Posterior vena cava (tissue), 2 donors: Measurements from ENCODE around the gene HDAC7. TPM values are rescaled to one million over a fixed set of nuclear protein-coding genes. Genes with fewer than 3 reads are reported as not detected.

Experiments used
- DNase-seq: peaks from one replicate; pipeline ENCODE4 v3.0.0-alpha.2; 2020; ENCODE audit warnings: low spot score
- intact Hi-C, 2 donors: fragments of 100-400 bp; cut with DNase I; formaldehyde crosslinking; loops; one replicate each; pipeline versions ENCODE4 v1.14.1 to v1.14.2; 2022 to 2023
- total RNA-seq, 2 donors: library from RNA; stranded (reverse); fragmentation: NEBNext Ultra II Directional; extraction: Animal tissue kit (Norgen Biotek cat#: 25700); gene quantifications; one replicate each; pipeline ENCODE4 v1.2.1, GENCODE V29; 2021
- donor health status: DM: yes; HTN: yes; CAD: no.
- donor health status: DM: yes; HTN: yes; CAD: no.

HDAC7 gene
- total RNA-seq, 2 donors from 2014 or later = 111 to 126 TPM

DNA sequence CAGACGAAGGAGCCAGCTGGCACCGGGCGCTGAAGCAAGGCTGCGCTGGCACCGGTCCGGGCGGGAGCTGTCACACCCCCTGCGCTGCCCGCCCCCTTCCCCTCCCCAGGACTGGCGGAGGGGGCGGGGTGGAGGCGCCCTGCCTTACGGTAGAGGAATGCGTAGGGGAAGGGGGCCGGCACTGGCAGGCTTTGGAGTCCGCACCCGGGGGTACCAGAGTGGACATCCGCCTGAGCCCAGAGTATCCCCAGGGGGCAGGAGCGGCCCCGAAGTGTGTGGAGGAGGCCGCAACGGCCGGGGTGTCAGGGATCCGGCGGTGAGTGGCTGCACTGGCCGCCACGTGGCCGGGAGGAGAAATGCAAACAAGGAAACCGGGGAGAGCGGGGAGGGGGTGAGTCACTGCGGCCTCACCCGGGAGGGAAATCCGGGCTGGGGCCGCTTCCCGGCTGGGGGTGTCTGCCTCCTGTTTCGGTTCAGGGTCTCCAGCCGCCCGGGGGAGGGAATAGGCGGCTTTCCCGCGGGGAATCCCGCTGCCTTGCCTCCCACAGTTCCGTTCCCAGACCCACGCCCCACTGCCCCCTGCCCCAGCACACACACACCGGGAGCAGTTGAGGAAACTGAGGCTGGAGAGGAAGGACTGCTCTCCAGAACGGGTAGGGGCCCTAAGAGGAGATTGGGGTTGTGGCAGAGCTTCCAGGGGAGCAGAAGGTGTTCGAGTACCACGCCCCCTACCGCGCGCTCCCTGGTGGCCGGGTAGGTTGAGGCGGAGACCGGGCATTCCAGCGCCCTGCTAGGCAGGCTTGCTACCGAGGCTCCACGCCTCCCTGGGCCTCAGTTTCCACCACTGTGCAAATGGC, 60.6 kb downstream of the HDAC7 start, which contains the start of gene RAPGEF3:
Gene RAPGEF3, minus strand, starts transcription at position 47 of the 857 bp plus-strand sequence. CDS start 324 bp downstream, outside the sequence.
- intact Hi-C loops = loop anchor here in 1 of 2 donors (1.0 kb wide), 1 partner anchor 43 kb away; no protein-coding TSS in a partner anchor
- peak; percentile 94 for DNase-seq

DNA sequence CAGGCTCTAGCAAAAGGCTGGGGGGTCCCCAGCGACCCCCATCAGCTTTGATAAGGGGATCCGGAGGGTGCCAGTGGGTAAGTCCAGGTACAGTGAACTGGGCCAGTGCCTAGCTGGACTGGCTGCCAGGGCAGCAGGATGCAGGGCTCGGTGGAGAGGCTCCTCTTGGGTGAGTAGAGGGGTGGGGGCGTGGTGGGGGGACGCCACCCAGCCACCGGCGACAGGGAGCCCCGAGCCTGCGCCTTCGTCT, 61.2 kb downstream of the HDAC7 start:
- intact Hi-C loops = no loop called here
- DNase-seq = no peak

DNA sequence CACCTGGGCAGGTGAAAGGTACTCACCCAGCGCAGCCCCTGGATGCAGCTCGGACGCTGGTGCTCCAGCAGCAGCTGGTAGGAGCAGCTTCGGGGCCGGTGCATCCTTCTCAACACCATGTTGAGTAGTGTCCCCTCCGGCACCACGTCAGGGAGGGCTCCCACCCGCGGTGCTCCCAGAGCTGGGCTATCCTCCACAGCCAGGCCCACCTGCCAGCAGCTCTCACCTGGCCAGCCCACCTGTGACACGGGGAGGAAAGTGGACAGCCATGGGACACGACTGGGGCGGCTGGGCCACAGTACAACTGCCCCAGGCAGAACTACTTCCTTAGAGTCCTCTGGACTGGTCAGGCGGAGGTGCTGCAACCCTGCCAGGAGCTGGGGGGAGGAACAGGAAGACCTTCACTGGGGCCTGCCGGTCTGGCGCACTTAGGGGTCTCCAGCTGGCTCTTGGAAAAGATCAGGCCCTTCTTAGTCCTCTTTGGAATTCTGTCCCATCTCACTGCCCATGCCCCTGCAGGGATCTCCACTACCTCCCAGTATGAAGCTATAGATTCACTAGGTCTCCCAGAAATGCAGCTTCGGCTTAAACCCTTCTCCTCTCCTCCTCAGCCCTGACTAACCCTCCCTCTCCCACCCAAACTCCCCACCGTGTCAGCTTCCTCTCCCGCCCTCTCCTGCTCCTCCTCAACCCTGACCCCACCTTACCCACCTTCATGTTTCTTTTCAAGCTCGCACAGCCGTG, 61.7 kb downstream of the HDAC7 start:
- intact Hi-C loops = no loop called here
- DNase-seq = no peak

DNA sequence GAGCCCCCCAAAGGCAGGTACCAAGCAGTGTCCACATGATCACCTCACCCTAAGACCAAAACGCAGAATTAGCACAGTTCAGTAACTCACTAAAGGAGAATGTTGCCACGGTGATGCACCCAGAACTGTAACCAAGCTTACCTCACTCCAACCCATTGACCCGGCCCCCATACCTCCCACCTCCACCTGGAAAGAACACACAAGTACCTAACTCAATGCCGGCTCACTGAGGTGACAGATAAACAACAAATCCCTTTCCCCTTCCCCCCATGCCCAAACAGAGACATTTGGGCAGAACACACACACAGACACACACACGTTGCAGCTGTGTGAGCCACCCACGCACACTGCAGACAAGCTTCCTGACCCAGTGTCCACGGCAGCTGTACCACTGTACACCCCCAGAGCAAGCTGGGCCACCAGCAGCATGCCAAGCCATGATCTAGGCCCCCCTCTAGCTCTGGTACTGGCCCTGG, 62.3 kb downstream of the HDAC7 start:
- intact Hi-C loops = no loop called here
- DNase-seq = no peak

DNA sequence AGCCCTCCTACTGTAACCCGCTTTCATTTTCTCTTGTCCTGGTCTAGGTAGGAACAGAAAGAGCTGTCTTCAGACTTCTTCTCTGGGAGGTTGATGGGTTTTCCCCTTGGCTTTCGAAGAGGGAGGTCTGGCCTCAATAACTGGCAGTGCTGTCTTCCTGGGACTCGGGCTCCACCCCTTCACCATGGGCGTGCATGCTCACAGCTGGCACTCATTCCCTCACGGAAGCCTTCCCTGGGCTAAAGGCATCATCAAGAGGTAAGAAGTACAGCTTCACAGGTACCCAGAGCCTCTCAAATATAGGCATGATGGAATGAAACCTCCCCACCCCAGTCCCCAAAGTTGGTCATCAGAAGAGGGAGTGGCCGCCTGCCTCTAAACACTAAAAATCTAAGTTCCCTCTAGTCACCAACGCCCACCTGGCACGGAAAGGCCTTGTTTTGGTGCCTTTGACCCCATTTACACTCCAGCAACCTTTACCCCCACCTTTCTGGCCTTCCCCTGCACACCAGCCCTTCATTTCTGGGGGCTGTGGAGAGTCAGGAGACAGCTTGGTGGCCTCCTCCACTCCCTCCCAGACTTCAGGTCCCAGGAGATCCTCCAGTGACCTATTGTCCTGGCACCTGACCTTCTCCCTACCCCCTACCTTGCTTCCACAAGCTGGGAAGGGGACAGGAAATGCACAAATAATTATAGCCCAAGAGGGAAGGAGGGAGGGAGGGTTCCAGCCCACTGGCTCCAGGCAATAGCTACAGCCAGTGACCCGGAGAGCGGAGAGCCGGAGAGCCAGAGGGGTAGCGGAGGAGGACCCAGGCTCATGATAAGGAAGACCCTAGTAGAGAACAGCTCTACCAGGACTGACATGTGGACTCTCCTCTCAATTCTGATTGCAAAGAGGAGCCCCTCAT, 63.8 kb downstream of the HDAC7 start:
- intact Hi-C loops = no loop called here
- DNase-seq = no peak

DNA sequence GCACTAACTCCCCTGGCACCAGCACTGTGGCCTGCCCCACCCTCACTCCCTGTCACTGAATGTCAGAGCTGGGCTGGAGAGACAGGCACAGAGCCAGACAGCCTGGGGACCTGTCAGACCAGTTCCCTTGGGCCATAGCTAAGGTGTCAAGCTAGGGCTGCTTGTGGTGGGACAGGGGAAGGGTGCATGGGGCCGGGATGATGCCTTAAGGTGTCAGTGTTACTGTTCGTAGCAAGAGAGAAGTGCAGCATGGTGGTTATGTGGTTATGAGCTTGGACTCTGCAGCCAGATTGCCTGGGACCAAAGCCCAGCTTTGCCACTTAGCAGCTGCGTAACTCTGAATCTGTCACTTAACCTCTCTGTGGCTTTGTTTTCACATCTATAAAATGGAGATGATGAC, 64.8 kb downstream of the HDAC7 start:
- intact Hi-C loops = no loop called here
- DNase-seq = no peak

DNA sequence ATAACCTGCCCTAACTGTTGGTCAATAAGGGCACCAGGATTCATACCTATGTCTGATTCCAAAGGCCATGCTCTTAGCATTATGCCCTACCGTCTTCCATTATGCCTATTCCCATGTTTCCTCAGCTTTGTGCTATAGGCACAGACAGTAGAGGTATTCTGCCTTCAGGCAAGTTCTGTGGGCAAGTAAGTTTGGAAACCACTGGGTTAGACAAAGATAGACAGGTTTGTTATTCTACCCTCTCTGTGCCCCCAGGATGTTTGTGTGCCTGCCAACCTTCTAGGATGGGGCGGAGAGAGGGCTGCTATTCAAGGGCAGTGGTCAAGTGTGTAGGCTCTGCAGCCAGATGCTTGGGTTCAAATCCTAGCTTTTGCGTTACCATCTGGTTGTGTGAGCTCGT, 65.6 kb downstream of the HDAC7 start:
- intact Hi-C loops = no loop called here

DNA sequence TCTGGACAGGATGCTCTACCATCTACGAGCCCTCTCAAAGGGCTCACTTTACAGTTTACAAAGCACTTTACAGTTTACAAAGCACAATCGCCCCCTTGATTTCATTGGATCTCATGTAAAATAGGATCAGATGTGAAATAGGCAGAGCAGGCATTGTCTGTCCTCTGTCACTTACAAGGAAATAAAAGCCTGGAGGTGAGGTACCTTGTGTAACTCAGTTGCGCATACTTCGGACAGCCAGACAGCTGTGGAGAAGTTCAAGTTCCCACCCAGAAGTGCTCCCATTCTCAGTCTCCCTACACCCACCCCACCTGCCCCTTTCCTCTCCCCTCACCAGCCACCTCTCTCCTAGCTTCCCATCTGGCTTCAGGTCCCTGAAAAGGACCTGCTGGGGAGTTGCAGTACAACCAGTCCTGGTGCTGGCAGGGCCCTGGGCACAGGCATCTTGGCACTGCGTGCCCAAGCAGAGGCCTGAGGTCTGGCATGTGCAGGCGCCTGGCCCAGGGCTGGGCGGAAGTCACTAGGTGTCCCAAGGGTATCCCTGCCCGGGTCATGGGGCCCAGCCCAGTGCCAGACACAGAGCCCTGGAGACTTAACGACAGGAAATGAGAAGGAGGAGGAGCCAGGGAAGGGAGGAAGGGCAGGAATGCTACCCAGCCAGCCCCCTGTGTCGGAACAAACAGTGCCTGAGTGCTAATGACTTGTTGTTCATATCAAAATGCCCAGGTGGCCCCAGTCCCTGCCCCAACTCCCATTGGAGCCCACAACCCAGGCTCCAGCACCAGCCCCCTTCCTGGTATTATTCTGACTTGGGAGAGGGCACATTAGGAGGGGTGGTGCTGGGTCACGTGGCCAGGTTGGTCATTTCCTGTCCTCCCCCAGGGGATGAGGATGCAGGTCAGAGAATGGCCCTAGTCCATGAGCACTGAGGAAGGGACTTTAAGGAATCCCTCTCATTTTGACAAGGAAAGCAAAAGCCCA, 66.4 kb downstream of the HDAC7 start:
- intact Hi-C loops = no loop called here
- DNase-seq = no peak

More for the DNA sequence above, 65.6 kb downstream of the HDAC7 start:
- DNase-seq = no peak

DNA sequence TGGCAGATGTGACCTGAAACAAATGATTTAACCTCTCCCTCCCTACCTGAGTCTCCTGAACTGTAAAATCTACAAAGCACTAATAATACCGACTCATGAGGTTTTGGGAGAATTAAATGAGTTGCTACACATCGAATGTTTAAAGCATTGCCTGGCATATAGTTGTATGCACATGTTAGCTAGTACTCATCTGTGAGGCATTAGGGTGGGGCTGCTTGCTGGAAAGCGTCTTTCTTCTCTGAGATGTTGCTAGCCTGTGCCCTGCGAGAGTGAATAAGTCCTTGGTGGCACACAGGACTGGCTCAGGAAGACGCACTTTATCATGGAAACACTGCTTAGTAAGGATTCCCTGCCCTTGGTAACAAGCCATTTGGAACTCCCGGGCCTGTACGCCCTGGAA, 67.2 kb downstream of the HDAC7 start:
- no peak for DNase-seq
- intact Hi-C loops = no loop called here

DNA sequence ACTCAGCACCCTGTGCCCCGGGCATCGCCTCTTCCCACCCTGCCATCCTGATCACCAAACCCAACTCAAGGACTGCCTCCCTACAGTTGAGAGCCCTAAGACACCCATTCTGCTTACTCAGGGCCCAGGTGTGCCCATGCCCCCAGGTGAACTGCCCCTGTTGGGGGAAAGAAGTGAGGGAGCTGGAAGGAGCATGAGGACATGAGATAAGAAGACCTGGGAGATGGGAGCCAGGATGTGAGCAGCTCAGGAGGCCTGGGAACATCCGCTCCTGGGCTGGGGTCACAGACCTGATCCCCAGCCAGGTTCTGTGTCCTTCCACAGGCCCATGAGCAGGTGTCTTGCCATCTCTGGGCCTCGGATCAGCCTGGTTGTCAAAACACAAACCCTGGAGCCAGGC, 67.6 kb downstream of the HDAC7 start:
- intact Hi-C loops = no loop called here
- no peak for DNase-seq

DNA sequence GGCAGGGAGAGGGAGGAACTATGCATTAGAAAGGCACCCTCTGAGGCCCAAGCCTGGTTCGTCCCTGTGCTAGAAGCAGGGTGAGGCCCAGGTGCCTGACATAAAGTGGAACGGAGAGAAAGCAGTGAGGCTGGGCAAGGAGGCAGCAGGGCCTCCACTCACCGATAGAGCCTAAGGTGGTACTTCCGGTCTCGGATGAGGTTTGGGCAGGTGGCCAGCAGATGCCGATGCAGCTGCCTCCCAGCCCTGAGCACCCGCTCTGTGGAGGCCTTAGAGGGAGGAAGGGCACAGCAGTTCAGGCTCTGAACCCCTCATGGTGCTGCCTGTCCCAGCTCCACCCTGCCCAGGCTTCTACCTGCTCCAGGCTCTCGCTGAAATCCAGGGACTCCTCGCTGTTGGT, 68.1 kb downstream of the HDAC7 start:
- intact Hi-C loops = no loop called here
- DNase-seq = no peak

DNA sequence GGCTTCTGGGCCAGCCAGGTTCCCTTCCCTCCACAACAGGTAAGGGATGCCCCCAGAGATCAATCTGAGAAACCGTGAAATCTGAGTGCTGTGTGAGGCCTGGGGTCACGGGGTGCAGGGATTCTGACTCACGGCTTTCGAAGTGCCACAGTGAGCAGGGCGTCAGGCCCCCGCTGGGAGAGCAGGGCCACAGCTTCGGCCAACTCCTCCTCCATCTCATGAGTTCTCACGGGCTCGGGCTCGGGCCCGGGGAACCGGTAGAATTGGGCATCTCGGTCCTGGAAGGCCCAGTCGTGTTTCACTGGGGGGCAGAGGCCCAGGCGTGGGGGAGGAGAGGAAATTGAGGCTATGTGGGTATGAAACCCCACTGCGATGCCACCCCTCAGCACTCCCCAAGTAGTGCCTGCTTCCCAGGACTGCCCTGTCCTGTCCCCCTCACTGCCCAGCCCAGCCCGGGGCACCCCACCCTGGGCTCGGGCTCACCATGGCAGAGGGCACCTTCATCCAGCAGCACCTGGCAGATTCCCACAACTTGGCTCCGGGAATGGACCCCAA, 68.7 kb downstream of the HDAC7 start:
- no peak for DNase-seq
- intact Hi-C loops = no loop called here

DNA sequence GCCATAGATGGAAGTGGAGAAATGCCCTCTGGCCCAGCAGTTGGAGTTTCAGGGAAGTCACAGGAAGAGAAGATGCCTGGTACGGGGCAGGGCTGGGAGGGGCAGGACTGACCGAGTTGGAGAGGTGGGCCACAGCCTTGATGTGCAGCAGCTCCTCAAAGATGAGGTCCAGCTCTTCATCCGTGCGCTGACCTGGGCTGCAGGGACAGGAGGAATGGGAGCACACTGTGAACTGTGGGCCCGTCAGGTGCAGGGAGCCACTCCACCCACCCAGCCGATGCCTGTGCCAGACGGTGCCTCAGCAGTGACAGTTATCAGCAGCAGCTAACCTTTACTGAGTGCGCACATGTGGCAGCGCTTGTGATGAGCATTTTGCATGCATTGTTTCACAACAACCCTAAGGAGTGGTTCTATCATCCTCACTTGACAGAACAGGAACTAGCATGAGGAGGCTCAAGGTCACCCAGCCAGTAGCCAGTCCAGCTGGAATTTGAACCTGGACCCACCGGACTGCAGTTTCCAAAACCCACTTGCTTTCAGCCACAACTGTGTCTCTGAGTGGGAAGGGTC, 69.4 kb downstream of the HDAC7 start:
- no peak for DNase-seq
- intact Hi-C loops = no loop called here

DNA sequence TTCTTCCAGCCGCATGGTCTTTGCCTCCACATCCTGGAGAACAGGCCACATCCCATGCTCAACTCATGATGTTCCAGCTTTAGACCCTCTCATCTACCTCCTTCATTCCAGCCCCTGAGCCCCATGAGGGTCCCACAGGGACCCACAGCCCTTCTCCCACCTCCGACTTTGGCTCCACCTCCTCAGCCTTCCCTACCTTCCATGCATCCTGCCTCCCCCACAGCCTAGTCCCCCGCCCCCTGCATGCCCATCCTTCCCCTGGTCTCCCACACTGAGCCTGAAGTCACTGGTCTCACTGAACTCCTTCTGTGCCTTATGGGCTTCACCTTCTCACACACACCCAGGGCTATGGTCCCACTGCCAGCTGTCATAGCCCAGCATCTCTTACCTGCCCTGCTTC, 70.8 kb downstream of the HDAC7 start:
- intact Hi-C loops = no loop called here

DNA sequence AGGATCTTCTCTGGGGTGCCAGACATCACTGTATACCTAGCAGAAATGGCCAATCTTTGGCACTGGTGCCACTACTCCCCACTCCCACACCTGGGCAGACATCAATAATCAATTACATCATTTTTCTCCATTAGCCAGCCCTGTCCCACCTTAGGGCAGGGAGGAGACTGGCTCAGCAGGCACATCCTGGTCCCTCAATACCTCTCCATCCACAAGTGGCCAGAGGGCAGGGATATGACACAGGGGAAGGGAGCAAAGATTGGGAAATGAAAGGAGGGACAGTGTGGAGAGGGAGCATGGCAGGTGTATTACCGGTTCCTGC, 71.2 kb downstream of the HDAC7 start:
- intact Hi-C loops = no loop called here
- no peak for DNase-seq

More for the DNA sequence above, 70.8 kb downstream of the HDAC7 start:
- DNase-seq = no peak

DNA sequence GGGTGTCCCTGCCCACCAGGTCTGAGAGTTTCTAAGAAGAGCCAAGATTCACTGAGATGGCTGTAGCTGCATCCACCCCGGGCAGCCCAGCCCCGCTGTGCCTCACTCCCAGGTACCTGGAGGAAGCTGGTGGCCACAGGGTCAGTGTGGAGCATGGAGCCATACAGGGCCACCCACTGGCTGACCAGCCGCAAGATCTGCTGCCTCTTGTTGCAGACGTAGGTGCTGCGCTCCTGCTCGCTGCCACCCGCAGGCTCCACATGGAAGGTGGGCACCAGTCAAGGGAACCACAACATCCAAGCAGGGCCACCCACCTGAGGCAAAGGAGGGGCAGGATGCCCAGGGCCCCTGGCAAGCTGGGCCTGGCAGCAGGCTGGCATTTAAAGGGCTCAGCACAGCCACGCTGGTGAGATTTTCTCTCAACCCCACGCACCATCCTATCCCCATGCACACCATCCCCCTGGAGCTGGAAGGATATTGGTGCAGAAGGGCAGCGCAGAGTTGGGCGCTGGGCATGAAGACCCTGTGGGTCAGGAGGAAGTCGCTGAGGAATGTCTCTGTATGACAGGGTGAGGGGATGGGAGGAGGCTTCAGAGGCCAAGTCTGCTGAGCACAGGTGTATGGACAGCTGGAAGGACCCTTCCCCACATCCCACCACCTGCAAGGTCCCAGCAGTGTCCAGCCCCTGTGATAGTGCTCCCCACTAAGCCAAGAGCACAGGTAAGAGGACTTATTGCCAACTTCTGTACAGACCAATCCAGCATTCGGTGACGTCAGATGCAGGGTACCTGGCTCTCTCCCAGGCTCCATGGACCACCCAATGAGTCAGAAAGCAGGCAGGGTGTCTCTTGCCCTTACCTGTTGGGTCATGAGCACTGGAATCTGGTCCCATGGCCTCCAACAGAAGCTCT, 71.9 kb downstream of the HDAC7 start:
- intact Hi-C loops = no loop called here
- no peak for DNase-seq

DNA sequence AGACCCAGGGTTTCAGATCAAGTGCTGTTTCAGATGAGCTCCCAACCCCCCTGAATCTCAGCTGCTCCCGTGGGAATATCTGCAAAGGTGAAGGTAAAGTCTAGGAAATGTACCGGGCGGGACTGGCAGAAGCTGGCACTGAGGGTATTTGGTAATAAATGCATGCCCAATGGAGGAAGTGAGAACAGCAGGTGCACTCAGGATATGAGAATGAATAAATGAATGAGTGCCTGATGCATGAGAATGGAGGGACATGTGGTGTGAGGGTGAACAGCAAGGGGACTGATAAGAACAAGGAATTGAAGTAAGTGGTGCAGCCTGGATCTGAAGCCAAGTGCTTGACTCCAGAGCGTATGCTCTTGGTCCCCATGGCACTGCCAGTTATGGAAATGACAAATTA, 72.6 kb downstream of the HDAC7 start:
- intact Hi-C loops = no loop called here
- no peak for DNase-seq
